ENCODE measurements around the gene PTGDR.

PTGDR gene

DNA sequence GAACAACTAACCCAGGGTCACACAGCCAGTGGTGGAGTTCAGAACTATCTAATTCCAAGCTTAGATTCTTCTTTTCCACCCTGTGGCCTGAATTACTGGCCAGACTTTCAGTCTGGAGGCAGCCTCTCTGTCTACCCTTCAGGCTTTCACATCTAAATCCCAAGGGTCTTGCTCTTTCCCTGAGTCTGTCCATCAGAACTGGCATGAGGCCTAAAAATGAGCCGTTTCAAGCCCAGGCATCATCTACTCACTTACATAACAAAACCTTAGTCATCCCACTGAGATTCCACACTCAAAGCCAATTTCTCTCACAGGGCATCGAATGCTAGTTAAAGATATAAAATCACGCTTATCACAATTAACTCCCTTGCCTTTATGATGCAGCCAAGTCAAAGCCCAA, 1.3 kb upstream of the PTGDR start:
- H3K27me3 ChIP-seq (ENCODE audit: control insufficient read depth, insufficient read depth, low read length): peaks cover 53% of the 10 kb centered on the region
- H3K36me3 ChIP-seq (ENCODE audit: control insufficient read depth, insufficient read depth, low read length): no peaks in the 10 kb centered on the region
- peaks cover 8% of the 10 kb centered on the region for H3K4me1 ChIP-seq (ENCODE audit: control insufficient read depth, insufficient read depth, low read length)
- H3K4me3 ChIP-seq (ENCODE audit: low read depth, low read length): no peak overlapping the region
- no peaks in the 10 kb centered on the region for H3K9me3 ChIP-seq (ENCODE audit: control insufficient read depth, insufficient read depth, low read length)
- H3K9ac ChIP-seq (ENCODE audit: low read depth, low read length): no peak overlapping the region

DNA sequence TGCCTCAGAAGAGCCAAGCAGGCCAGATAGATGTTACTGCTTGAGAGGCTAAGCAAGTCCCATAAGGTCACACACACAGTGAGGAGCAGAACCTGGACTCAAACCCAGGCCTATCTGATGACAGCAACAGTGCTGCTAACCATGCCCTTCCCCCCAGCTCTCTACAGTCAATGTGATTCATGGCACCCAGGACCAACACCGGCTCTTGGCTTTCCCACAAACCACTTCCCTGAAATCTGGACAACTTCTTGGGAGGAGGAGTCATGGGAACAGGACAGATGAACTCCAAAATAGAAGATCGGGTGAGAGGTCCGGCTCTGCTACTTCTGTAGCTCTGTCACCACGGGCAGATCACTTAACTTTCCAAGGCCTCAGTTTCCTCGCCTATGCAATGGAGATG, 716 bp upstream of the PTGDR start:
- peaks cover 8% of the 10 kb centered on the region for H3K4me1 ChIP-seq (ENCODE audit: control insufficient read depth, insufficient read depth, low read length)
- no peaks in the 10 kb centered on the region for H3K36me3 ChIP-seq (ENCODE audit: control insufficient read depth, insufficient read depth, low read length)
- H3K9me3 ChIP-seq (ENCODE audit: control insufficient read depth, insufficient read depth, low read length): no peaks in the 10 kb centered on the region
- H3K4me3 ChIP-seq (ENCODE audit: low read depth, low read length): peak overlapping the region; percentile 71
- H3K27me3 ChIP-seq (ENCODE audit: control insufficient read depth, insufficient read depth, low read length): peaks cover 53% of the 10 kb centered on the region
- H3K9ac ChIP-seq (ENCODE audit: low read depth, low read length): no peak overlapping the region

DNA sequence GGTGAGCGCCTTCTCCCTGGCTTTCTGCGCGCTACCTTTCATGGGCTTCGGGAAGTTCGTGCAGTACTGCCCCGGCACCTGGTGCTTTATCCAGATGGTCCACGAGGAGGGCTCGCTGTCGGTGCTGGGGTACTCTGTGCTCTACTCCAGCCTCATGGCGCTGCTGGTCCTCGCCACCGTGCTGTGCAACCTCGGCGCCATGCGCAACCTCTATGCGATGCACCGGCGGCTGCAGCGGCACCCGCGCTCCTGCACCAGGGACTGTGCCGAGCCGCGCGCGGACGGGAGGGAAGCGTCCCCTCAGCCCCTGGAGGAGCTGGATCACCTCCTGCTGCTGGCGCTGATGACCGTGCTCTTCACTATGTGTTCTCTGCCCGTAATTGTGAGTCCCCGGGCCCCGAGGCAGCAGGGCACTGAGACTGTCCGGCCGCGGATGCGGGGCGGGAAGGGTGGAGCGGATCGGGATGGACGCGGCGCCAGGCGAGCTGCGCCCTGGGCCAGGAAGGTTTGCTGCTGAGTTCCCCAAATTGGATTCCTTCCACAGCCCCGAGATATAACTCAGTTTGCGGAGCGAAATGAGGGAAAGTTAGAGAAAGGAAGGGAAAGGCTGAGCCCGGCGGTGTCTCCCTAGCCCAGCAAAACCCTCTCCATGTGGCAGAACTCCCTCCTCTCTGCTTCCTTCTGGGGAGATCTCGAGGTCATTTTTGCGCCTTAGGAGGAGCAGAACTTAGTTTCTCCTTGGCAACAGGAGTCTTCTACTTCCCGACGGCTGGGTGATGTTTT, 972 bp downstream of the PTGDR start:
- H3K27me3 ChIP-seq (ENCODE audit: control insufficient read depth, insufficient read depth, low read length): peaks cover 53% of the 10 kb centered on the region
- peak overlapping the region; percentile 47 for H3K9ac ChIP-seq (ENCODE audit: low read depth, low read length)

DNA sequence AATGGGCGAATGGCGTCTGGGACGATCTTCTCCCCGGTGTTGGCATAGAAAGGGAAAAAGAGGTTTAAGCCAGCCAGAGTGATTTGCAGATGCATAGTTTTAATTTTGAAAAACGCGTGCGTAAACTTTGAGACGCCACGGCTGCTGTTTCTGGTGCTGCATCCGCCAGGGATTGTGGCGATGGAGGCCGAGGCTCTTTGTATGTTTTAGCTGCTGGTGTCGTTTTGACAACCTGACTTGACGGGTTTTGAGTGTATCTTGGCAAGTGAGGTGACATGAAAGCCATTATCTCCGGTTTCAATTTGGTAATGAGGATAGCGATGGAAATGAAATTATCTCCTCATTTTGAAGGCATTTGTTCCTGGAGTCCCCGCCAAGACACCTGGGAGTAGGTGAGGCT, 1.6 kb downstream of the PTGDR start:
- H3K4me3 ChIP-seq (ENCODE audit: low read depth, low read length): peak overlapping the region; percentile 71

More for the DNA sequence above, 972 bp downstream of the PTGDR start:
- Histone ChIP-seq H3K9me3 (ENCODE audit: control insufficient read depth, insufficient read depth, low read length) (no peaks in the 10 kb centered on the region), H3K4me3 (ENCODE audit: low read depth, low read length) (peak overlapping the region; percentile 71), H3K36me3 (ENCODE audit: control insufficient read depth, insufficient read depth, low read length) (no peaks in the 10 kb centered on the region), H3K4me1 (ENCODE audit: control insufficient read depth, insufficient read depth, low read length) (peaks cover 8% of the 10 kb centered on the region)

DNA sequence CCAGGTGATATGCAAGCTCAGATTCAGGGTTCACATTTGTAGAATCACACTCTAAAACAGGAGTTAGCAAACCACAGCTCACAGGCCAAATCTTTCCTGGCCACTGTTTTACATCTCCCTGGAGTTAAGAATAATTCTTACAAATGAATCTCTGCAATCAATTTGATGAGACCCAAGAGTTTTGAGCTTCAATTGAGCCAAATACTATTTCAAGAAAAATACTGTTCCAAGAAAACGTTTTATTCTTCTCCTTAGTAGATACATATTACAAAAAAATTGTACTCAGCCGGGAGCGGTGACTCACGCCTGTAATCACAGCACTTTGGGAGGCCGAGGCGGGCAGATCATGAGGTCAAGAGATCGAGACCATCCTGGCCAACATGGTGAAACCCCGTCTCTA, 2.5 kb downstream of the PTGDR start:
- Histone ChIP-seq H3K36me3 (ENCODE audit: control insufficient read depth, insufficient read depth, low read length) (no peaks in the 10 kb centered on the region), H3K4me3 (ENCODE audit: low read depth, low read length) (no peak overlapping the region), H3K27me3 (ENCODE audit: control insufficient read depth, insufficient read depth, low read length) (peaks cover 53% of the 10 kb centered on the region), H3K9me3 (ENCODE audit: control insufficient read depth, insufficient read depth, low read length) (no peaks in the 10 kb centered on the region), H3K9ac (ENCODE audit: low read depth, low read length) (no peak overlapping the region), H3K4me1 (ENCODE audit: control insufficient read depth, insufficient read depth, low read length) (peaks cover 8% of the 10 kb centered on the region)

More for the DNA sequence above, 1.6 kb downstream of the PTGDR start:
- Histone ChIP-seq H3K9ac (ENCODE audit: low read depth, low read length) (no peak overlapping the region), H3K36me3 (ENCODE audit: control insufficient read depth, insufficient read depth, low read length) (no peaks in the 10 kb centered on the region), H3K4me1 (ENCODE audit: control insufficient read depth, insufficient read depth, low read length) (peaks cover 8% of the 10 kb centered on the region), H3K27me3 (ENCODE audit: control insufficient read depth, insufficient read depth, low read length) (peaks cover 53% of the 10 kb centered on the region), H3K9me3 (ENCODE audit: control insufficient read depth, insufficient read depth, low read length) (no peaks in the 10 kb centered on the region)

DNA sequence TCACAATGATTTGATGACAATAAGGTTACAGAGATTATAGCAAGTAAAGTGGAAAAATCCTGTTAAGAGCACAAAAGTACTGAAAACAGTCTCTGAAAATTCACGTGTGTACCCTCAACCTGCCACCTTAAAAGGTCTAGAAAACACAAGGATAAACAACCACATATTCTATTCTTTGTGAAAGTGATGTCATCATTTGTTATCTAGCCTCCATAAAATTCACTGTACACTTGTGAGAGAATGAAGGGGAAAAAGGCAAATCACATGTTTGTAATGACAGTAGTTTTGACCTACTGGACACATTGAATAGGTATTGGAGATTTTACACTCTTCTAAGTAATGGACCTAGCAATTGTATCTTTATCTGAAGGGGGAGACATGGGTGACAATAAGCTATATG, 4.0 kb downstream of the PTGDR start:
- H3K9me3 ChIP-seq (ENCODE audit: control insufficient read depth, insufficient read depth, low read length): no peaks in the 10 kb centered on the region
- H3K9ac ChIP-seq (ENCODE audit: low read depth, low read length): no peak overlapping the region
- peaks cover 38% of the 10 kb centered on the region for H3K27me3 ChIP-seq (ENCODE audit: control insufficient read depth, insufficient read depth, low read length)
- H3K36me3 ChIP-seq (ENCODE audit: control insufficient read depth, insufficient read depth, low read length): no peaks in the 10 kb centered on the region
- H3K4me3 ChIP-seq (ENCODE audit: low read depth, low read length): no peak overlapping the region
- H3K4me1 ChIP-seq (ENCODE audit: control insufficient read depth, insufficient read depth, low read length): peaks cover 8% of the 10 kb centered on the region

DNA sequence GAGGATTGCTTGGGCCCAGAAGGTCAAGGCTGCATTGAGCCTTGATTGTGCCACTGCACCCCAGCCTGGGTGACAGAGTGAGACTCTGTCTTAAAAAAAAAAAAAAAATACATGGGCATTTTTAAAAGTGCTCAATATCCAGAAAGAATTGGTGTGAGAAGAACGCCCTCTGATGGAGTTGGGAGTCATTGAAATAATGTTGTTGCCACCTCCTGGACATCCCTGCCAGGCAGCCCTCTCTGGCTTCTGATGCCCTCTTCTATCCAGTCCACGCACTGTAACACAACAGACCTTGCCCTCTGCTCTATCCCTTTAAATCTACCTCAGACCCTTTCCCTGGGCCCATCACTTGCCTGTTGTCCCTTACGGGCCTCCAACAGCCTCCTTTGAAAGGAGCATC, 4.9 kb downstream of the PTGDR start:
- Histone ChIP-seq H3K27me3 (ENCODE audit: control insufficient read depth, insufficient read depth, low read length) (peaks cover 30% of the 10 kb centered on the region), H3K9ac (ENCODE audit: low read depth, low read length) (no peak overlapping the region), H3K9me3 (ENCODE audit: control insufficient read depth, insufficient read depth, low read length) (no peaks in the 10 kb centered on the region), H3K4me3 (ENCODE audit: low read depth, low read length) (no peak overlapping the region), H3K4me1 (ENCODE audit: control insufficient read depth, insufficient read depth, low read length) (peaks cover 5% of the 10 kb centered on the region), H3K36me3 (ENCODE audit: control insufficient read depth, insufficient read depth, low read length) (no peaks in the 10 kb centered on the region)

DNA sequence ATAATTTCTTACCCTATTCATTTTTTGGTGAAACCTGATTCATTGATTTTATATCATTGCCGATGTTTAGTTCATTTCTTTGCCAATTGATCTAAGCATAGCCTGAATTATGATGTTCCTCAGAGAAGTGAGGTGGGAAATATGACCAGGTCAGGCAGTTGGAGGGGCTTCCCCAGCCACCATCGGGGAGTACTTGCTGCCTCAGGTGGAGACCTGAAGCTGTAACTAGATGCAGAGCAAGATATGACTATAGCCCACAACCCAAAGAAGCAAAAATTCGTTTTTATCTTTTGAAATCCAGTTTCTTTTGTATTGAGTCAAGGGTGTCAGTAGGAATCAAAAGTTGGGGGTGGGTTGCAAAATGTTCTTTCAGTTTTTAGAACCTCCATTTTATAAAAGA, 7.9 kb downstream of the PTGDR start:
- H3K4me3 ChIP-seq (ENCODE audit: low read depth, low read length): no peak overlapping the region
- no peaks in the 10 kb centered on the region for H3K9me3 ChIP-seq (ENCODE audit: control insufficient read depth, insufficient read depth, low read length)
- peaks cover 4% of the 10 kb centered on the region for H3K4me1 ChIP-seq (ENCODE audit: control insufficient read depth, insufficient read depth, low read length)
- H3K36me3 ChIP-seq (ENCODE audit: control insufficient read depth, insufficient read depth, low read length): no peaks in the 10 kb centered on the region
- no peak overlapping the region for H3K9ac ChIP-seq (ENCODE audit: low read depth, low read length)
- peaks cover 3% of the 10 kb centered on the region for H3K27me3 ChIP-seq (ENCODE audit: control insufficient read depth, insufficient read depth, low read length)

DNA sequence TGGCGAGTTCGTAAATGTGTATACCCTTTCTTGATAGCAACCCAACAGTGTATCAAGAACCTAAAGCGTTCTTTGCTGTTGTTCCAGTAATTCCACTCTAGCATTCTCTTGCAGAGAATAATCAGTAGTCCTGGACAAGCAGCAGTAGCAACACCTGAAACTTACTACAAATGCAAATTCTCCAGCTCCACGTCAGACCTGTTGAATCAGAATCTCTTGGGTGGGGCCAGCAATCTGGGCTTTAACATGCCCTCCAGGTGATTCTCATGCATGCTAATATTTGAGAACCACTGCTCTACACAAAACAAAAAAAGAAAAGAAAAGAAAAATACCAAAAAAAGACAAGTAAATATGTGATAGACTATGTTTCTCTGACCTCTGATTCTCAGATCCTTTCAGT, 10.1 kb downstream of the PTGDR start:
- H3K27me3 ChIP-seq (ENCODE audit: control insufficient read depth, insufficient read depth, low read length): no peaks in the 10 kb centered on the region

DNA sequence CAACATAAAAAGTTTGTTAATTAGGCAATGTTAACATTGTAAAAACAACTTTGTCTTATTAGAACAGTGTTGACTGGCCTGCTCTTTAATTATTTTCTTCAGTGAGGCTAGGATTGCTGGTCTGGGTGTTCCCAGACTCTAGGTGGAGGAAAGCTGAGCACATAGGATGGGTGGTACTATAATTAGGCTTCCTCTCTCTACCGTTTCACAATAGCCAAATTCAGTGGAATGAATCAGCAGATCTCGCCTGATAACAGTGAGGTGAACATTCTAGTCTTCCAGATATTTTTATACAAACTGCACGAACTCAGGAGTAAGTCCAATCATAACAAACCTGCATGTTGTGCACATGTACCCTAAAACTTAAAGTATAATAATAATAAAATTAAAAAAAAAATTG, 11.9 kb downstream of the PTGDR start:
- H3K36me3 ChIP-seq (ENCODE audit: control insufficient read depth, insufficient read depth, low read length): no peaks in the 10 kb centered on the region
- no peaks in the 10 kb centered on the region for H3K9me3 ChIP-seq (ENCODE audit: control insufficient read depth, insufficient read depth, low read length)
- H3K4me1 ChIP-seq (ENCODE audit: control insufficient read depth, insufficient read depth, low read length): peaks cover 6% of the 10 kb centered on the region
- no peak overlapping the region for H3K4me3 ChIP-seq (ENCODE audit: low read depth, low read length)
- H3K9ac ChIP-seq (ENCODE audit: low read depth, low read length): no peak overlapping the region
- no peaks in the 10 kb centered on the region for H3K27me3 ChIP-seq (ENCODE audit: control insufficient read depth, insufficient read depth, low read length)

More for the DNA sequence above, 10.1 kb downstream of the PTGDR start:
- no peak overlapping the region for H3K9ac ChIP-seq (ENCODE audit: low read depth, low read length)
- no peaks in the 10 kb centered on the region for H3K36me3 ChIP-seq (ENCODE audit: control insufficient read depth, insufficient read depth, low read length)
- H3K9me3 ChIP-seq (ENCODE audit: control insufficient read depth, insufficient read depth, low read length): no peaks in the 10 kb centered on the region
- H3K4me3 ChIP-seq (ENCODE audit: low read depth, low read length): no peak overlapping the region
- peaks cover 6% of the 10 kb centered on the region for H3K4me1 ChIP-seq (ENCODE audit: control insufficient read depth, insufficient read depth, low read length)

DNA sequence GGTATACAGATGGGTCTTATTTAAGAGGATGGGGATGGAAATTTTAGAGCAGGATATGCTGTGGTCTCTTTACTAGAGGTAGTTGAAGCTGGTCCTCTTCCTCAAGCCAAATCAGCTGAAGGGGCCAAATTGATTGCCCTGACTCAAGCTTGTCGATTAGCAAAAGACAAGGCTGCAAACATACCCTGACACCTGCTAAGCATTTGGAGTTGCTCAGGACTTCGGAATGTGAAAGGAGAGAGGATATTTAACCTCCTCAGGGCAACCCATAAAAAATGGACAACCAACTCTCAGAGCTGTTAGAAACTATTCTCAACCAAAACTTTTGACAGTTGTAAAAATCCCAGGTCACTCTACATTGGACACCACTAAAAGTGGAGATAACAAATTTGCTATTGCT, 15.6 kb downstream of the PTGDR start:
- Histone ChIP-seq H3K27me3 (ENCODE audit: control insufficient read depth, insufficient read depth, low read length) (no peaks in the 10 kb centered on the region), H3K9me3 (ENCODE audit: control insufficient read depth, insufficient read depth, low read length) (no peaks in the 10 kb centered on the region)

More for the DNA sequence above, 15.6 kb downstream of the PTGDR start:
- H3K36me3 ChIP-seq (ENCODE audit: control insufficient read depth, insufficient read depth, low read length): no peaks in the 10 kb centered on the region
- no peak overlapping the region for H3K9ac ChIP-seq (ENCODE audit: low read depth, low read length)
- H3K4me3 ChIP-seq (ENCODE audit: low read depth, low read length): no peak overlapping the region
- peaks cover 4% of the 10 kb centered on the region for H3K4me1 ChIP-seq (ENCODE audit: control insufficient read depth, insufficient read depth, low read length)

Measured in iPS-15b (cell line).